ENCODE data around the gene AKAP13. TPM values are rescaled to one million over a fixed set of nuclear protein-coding genes. Genes with fewer than 3 reads are reported as not detected.
"Not testable (repeated sequence)": the region's sequence is repeated elsewhere in the genome, so short reads cannot be mapped to it uniquely, and the experiment has no call there.

AKAP13 gene
- total RNA-seq, 2 experiments from 2014 or later, result 104 to 106 TPM

DNA sequence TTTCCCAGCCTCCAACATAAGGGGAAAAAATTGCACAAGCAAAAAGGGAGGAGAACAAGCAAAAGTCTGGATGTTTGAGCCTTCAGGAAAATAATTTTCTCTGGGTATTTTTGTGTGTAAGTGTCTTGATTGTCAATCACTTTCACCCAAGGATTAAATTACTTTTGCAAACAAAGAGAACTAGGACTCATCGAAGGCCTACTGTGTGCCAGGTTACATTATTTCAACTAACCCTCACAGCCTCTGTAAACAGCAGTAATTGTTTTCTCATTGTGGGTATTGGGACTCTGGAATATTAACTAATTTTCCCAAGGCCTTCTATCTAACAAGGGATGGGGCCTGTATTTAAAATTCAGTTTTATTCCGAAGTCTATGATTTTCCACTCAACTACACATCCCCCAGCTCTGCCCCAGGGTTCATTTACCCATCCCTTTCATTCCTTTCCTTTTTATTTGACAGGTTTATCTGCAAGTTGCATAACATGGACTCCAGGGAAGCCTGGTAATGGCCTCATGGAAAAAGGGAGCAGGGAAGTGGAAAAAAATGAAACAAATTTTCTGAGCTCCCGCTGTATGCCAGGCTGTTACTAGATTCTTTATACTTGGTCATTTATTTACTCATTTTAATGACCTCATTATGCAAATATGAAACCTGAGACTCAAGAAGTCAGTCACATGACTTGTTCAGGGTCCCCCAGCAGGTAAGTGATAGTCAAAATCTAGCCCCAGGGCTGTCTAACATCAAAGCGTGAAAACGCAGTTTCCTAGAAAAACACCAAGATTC lies 32.9 kb upstream of the AKAP13 start:
- POLR2A ChIA-PET, CTCF ChIA-PET: not testable (repeated sequence)

DNA sequence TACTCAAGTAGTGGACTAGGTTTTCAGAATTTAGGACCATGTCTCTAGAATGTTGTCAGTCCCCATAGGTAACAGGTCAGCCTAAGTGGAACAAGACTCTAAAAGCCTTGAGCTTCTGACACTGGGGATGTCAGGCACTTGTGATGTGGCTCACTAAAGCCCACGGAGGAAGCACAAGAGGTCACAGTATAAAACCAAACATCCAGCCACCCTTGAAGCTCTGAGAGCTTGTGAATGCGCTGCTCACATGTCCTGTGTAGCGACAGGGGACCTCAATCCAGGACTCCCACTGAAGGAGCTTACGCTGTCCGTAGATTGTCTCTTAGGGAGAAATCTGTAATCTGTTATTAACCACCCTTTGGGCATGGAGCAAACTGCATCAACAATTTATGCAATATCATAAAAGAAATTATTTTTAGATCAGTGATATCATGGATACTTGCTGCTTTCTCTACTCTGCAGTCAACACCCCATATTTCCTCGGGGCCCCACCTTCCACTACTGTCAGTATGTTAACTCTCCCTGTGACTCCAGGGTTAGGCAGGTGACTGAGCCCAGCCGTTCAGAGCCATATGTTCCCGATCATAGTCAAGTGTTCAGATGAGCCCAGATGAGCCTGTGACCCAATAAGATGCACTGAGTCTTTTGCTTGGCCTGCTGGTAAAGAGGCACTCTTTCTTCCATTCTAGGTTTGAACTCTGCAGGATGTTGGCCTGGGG lies 32.2 kb upstream of the AKAP13 start:
- CTCF ChIA-PET, POLR2A ChIA-PET: not testable (repeated sequence)

DNA sequence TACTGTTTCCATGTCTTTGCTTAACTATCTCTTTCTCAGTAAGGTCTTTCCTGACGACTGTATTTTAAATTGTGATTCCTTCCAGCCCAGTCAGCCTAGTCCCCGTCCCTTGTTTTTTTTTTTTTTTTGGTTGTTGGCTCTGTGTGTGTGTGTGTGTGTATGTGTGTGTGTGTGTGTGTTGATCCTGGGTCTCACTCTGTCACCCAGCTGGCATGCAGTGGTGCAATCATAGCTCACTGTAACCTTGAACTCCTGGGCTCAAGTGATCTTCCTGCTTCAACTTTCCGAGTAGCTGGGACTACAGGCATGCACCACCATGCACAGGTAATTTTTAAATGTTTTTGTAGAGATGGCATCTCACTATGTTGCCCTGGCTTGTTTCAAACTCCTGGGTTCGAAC lies 31.3 kb upstream of the AKAP13 start:
- CTCF ChIA-PET, POLR2A ChIA-PET: not testable (repeated sequence)

GRCh38 chr15:85350395-85350794 lies 30.0 kb upstream of the AKAP13 start:
- ChIA-PET CTCF (no interaction called here), POLR2A (no interaction called here)

- CTCF ChIA-PET, POLR2A ChIA-PET: not testable (repeated sequence)
These were observed 28.9 kb upstream of the AKAP13 start for GRCh38 chr15:85351501-85351900.

GRCh38 chr15:85351965-85352364 lies 28.4 kb upstream of the AKAP13 start:
- CTCF ChIA-PET, result no interaction called here
- POLR2A ChIA-PET, result no interaction called here

GRCh38 chr15:85353516-85353915 lies 26.9 kb upstream of the AKAP13 start:
- POLR2A ChIA-PET, result no interaction called here
- CTCF ChIA-PET, result interaction anchor here (1.2 kb wide), 1 partner anchor 63 kb away, joined by 3 read pairs; no protein-coding TSS in a partner anchor

DNA sequence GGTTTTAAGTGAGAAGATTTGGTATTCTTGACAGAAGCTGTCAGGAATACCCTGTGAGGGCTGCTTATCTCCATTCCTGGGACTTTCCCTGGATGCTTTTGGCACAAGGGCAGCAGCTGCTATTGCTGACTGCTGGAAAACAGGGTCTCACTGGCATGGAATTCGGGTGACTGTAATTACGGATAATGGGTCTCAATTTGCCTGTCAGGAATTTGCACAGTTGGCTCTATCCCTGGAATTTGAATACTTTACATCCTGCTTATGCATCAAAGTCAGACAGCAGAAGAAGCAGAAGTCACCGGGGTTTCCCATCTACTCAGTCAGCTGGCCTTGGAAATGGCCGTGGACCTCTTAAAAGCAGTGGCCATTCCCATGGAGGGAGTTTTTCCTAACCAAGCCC lies 25.9 kb upstream of the AKAP13 start:
- POLR2A ChIA-PET, result no interaction called here
- CTCF ChIA-PET, result interaction anchor here (1.2 kb wide), 1 partner anchor 64 kb away, joined by 3 read pairs; no protein-coding TSS in a partner anchor

- ChIA-PET POLR2A (no interaction called here), CTCF (no interaction called here)
These were observed 25.5 kb upstream of the AKAP13 start for GRCh38 chr15:85354948-85355347.

- ChIA-PET POLR2A (no interaction called here), CTCF (interaction anchor here (1.2 kb wide), 1 partner anchor 60 kb away, joined by 3 read pairs; no protein-coding TSS in a partner anchor)
These were observed 24.1 kb upstream of the AKAP13 start for GRCh38 chr15:85356276-85356675.

DNA sequence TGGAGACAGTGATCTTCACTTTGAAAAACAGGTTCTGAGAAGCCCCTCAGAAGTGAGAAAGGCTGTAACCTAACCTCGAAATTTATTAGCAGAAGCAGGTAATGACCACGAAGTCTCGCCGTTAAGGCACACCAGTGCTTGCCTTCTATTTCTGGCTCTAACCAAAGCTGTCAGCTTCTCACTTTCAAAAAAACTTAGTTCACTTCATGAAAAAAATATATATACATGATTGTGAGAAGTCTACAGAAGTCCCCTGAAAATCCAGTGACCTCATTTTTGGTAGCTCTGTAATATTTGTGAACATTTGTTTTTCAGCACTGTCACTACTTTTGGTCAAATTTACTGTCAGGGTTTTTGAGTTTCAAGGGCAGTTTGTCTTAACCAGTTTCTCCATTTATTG lies 19.1 kb upstream of the AKAP13 start:
- POLR2A ChIA-PET, result no interaction called here

GRCh38 chr15:85362436-85363081 lies 17.8 kb upstream of the AKAP13 start:
- ChIA-PET CTCF (no interaction called here), POLR2A (no interaction called here)

More for the DNA sequence above, 19.1 kb upstream of the AKAP13 start:
- CTCF ChIA-PET, result no interaction called here

DNA sequence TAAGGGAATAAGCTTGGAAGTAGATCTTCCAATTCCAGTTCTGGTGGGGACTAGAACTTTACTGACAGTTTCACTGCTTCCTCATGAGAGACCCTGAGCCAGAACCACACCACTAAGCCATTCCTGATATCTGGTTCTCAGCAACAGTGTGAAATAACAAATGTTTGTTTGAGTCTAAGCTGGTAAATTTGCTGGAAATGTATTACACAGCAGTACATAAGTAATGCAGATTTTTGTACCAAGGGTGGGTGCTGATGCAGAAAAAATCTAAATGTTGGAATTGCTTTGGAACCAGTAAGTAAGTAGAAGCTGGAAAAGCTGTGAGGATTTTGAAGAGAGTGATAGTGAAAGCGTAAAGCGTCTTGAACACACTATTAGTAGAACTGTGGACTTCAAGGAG lies 14.4 kb upstream of the AKAP13 start:
- POLR2A ChIA-PET, result no interaction called here
- CTCF ChIA-PET, result no interaction called here

DNA sequence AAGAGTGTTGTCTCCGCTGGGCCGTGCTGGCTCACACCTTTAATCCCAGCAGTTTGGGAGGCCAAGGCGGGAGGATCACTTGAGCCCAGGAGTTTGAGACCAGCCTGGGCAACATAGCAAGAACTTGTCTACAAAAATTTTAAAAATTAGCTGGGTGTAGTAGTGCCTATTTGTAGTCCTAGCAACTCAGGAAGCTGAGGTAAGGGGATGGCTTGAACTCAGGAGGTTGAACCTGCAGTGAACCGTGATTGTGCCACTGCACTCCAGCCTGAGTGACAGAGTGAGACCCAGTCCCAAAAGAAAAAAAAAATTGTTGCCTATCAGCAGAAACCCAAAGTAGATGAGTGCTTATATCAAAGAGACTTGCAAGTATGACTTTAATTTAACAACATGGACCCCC lies 12.7 kb upstream of the AKAP13 start:
- ChIA-PET CTCF (interaction anchor here (0.9 to 1.6 kb wide), 3 partner anchors 10 to 88 kb away, joined by 3 to 4 read pairs (median 3); no protein-coding TSS in a partner anchor), POLR2A (no interaction called here)

- POLR2A ChIA-PET, result no interaction called here
- CTCF ChIA-PET, result interaction anchor here (0.6 kb wide), 1 partner anchor 268 kb away, joined by 4 read pairs; no protein-coding TSS in a partner anchor
These were observed 5.6 kb upstream of the AKAP13 start for GRCh38 chr15:85374831-85375230.

DNA sequence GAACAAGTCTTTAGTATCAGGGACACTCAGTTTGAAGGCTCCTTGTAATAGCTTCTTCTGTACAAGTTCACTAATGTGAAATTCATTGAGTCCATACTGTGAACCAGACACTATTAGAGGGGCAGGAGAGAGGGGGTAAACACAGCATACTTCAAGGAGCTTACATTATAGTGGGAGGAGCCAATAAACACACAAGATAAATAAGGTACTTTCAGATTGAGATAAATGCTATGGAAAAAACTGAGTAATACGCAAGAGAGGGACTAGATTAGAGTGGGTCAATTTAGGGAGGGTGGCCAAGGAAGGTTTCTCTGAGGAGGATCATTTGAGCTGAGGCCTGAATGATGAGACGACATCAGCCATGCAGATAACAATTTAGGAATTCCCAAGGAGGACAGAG lies 3.1 kb upstream of the AKAP13 start:
- ChIA-PET POLR2A (no interaction called here), CTCF (interaction anchor here (0.9 to 1.6 kb wide), 4 partner anchors 9 to 82 kb away, joined by 3 to 6 read pairs (median 4); no protein-coding TSS in a partner anchor)

- POLR2A ChIA-PET, result interaction anchor here (0.5 kb wide), 1 partner anchor 49 kb away, joined by 3 read pairs; no protein-coding TSS in a partner anchor
- CTCF ChIA-PET, result interaction anchor here (1.0 to 1.6 kb wide), 3 partner anchors 10 to 81 kb away, joined by 3 to 5 read pairs (median 4); no protein-coding TSS in a partner anchor
These were observed 2.4 kb upstream of the AKAP13 start for GRCh38 chr15:85377986-85378385.

GRCh38 chr15:85379403-85380131 lies 836 bp upstream of the AKAP13 start:
- ChIA-PET CTCF (interaction anchor here (0.6 to 1.6 kb wide), 5 partner anchors 33 to 83 kb away, joined by 3 to 4 read pairs (median 3); no protein-coding TSS in a partner anchor), POLR2A (interaction anchor here (0.6 to 1.4 kb wide), 9 partner anchors 17 to 288 kb away, joined by 3 to 12 read pairs (median 4); no protein-coding TSS in a partner anchor)

All from activated CD8-positive, alpha-beta memory T cell treated with anti-CD3 and anti-CD28 coated beads for 36 hours (primary cell).